Midbrain (tissue), 1 donor: ENCODE results near the gene GPR153.
"Not testable (repeated sequence)": the region's sequence is repeated elsewhere in the genome, so short reads cannot be mapped to it uniquely, and the experiment has no call there.

Source experiments
- DNase-seq: peaks from one replicate; lab custom pipeline; 2025; lab: John Stamatoyannopoulos, UW

Gene GPR153

DNA sequence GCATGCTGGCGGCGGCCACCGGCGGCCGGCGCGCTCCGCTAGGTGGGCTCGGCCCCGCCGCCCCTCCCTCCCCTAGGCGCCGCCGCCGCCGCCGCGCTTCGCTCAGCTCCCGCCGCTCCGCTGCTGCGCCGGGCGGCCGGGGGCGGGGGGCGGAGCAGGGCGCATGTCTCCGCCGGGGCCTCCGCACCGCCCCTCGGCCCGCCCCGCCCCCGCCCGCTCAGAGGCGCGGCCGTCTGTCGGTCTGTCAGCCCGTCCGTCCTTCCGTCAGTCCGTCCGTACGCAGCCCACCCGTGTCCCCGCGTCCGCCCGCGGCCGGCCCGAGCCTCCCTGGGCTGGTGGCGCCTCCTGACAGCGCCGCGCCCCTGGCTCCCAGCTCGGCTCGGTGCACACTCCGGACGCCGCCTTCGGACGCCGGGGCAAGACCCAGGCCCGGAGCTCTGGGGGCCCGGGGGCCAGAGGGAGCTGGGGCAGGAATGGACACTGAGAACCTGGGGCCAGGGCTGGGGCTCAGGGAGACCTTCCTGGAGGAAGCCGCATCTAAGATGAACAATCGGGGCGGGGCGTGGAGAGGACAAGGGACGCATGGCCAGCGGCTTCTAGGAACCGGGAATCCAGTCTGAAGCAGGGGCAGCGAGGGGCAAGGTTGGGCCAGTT lies at the start of gene GPR153:
GPR153 (minus strand) TSS at position 138 of the 654 bp plus-strand sequence. CDS start 6,193 bp downstream, outside the sequence.
- DNase-seq = no peak

DNA sequence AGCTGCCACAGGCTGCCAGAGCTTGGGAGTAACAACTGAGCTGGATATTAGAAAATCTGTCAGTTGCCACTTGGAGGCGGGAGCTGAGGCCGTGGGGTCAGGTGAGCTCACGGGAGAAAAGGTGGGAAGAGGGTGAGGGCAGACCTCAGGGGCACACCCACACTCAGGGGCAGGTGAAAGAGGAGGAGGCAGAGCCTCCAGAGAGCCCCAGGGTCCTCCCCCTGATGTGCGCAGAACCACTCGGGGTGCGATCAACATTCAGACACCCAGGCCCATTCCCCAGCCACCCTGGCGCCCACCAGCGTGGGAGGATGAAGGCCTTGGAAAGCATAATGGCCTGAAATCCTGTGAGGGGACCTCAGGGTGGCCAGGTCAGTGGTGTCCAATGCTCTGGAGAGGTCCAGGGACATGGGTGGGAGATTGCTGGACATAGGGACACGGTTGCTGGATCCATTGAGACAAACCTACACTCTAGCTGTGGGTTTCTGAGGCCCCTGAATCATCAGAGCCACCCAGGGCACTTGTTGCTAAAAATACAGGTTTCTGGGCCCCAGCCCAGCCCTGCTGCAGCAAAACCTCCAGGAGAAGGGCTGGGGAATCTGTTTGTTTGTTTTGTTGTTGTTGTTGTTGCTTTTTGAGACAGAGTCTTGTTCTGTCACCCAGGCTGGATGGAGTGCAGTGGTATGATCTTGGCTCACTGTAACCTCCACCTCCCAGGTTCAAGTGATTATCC lies 49.4 kb upstream of the GPR153 start:
- no peak for DNase-seq

GRCh38 chr1:6309564-6309963 lies 48.7 kb upstream of the GPR153 start:
- DNase-seq = no peak

DNA sequence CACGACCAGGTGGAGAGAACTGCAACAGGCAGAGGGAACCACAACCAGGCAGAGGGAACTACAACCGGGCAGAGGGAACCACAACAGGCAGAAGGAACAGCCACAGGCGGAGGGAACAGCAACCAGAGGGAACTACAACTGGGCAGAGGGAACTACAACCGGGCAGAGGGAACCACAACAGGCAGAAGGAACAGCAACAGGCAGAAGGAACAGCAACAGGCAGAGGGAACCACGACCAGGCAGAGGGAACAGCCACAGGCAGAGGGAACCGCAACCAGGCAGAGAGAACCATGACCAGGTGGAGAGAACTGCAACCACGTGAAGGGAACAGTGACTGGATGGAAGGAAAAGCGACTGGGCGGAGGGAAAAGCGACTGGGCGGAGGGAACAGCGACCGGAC lies 47.6 kb upstream of the GPR153 start:
- no peak for DNase-seq

GRCh38 chr1:6307682-6308081 lies 46.8 kb upstream of the GPR153 start:
- not testable (repeated sequence) for DNase-seq

- DNase-seq = no peak
Measured at GRCh38 chr1:6307099-6307498, 46.2 kb upstream of the GPR153 start.

- DNase-seq = no peak
Measured at GRCh38 chr1:6303397-6304012, 42.6 kb upstream of the GPR153 start.

DNA sequence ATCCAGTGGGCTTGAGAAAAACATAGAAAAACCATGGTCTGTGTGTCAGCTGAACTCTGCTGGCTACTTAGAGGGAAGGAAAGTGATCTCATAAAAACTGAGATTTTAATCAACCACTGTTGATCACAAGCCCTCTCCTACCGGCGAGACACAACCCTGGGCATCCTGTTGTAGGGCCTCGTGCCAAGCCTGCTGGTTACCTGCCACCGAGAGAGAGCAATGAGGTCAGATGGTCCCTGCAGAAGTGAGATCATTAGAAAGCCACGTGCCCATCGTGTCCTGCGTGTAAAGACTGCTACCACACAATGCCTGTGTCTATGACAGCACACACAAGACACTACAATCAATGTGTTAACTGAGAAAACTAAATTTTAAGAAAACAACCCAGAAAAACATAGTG lies 41.7 kb upstream of the GPR153 start:
- no peak for DNase-seq

DNA sequence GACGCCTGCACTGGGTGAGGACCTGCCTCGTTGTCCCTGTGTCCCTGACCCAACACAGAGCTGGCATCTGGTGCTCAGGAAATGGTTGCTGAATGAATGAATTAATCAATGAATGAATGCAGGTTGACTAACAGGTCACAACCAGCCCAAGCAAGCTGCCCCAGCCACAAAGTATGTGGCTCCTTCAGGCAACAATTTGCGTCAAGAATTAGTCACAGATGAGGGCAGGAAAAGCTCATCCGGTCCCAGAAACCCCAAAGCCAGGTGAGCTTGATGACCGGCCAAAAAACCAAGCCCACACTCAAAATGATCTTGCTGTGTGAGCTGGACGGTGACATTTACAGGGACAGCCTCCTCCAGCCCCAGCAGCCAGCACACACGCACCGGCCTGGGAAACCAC lies 40.6 kb upstream of the GPR153 start:
- DNase-seq = no peak

DNA sequence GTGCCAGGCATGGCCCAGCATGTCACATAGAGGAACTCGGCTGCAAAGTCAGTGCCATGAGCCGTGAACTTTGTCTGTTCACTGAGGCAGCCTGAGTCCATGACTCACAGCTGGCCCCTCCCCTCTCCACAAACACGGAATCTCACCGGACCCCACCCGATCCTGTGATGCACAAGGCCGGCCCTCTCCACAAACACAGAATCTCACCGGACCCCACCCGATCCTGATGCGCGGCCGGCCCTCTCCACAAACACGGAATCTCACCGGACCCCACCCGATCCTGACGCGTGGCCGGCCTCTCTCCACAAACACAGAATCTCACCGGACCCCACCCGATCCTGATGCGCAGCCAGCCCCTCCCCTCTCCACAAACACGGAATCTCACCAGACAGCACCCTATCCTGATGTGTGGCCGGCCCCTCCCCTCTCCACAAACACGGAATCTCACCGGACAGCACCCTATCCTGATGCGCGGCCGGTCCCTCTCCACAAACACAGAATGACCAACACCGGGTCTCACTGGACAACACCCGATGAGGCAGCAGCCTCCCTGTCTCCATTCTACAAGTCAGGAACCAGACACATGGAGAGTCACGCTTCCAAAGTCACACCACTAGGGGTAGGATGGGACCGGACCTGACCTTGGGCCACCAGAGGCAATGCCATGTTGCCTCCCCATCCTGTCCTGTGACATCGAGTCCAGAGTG lies 39.6 kb upstream of the GPR153 start:
- DNase-seq = no peak

GRCh38 chr1:6299557-6300165 lies 38.8 kb upstream of the GPR153 start:
- DNase-seq = no peak

DNA sequence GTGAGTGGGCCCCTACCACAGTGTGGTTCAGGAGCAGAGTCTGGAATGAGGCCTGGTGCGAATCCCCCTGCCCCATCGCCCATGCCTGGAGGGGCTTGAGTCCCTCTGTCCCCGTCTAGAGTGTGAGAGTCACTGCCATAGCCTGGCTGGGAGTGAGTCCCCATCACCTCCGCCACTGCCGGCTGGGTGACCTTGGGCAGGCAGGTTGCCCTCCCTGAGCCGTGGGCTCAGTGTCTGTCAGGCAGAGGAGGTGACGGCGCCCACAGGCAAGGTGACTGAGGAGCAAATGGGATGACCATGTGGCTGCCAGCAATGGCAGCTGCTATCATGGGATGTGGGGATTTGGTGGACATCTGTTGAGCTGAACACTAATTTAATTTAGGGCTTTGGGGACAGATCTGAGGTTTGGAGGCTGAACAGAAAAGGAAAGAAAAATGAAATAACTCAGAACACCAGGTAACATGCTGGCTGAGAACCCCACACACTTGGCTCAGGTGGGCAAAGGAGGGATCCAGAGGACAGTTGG lies 38.1 kb upstream of the GPR153 start:
- no peak for DNase-seq

- DNase-seq = no peak
Measured at GRCh38 chr1:6298530-6298929, 37.6 kb upstream of the GPR153 start.

DNA sequence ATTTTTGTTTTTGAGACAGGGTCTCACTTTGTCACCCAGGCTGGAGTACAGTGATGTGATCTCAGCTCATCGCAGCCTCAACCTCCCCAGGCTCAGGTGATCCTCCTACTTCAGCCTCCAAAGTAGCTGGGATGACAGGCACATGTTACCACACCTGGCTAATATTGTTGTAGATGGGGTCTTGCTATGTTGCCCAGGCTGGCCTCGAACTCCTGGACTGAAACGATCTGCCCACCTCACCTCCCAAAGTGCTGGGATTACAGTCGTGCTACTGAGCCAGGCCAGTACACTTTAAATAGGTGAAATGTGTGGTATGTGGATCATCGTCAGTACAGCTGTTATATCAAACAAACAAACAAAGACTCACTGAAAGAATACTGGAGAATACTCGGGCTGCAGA lies 35.0 kb upstream of the GPR153 start:
- DNase-seq = no peak

DNA sequence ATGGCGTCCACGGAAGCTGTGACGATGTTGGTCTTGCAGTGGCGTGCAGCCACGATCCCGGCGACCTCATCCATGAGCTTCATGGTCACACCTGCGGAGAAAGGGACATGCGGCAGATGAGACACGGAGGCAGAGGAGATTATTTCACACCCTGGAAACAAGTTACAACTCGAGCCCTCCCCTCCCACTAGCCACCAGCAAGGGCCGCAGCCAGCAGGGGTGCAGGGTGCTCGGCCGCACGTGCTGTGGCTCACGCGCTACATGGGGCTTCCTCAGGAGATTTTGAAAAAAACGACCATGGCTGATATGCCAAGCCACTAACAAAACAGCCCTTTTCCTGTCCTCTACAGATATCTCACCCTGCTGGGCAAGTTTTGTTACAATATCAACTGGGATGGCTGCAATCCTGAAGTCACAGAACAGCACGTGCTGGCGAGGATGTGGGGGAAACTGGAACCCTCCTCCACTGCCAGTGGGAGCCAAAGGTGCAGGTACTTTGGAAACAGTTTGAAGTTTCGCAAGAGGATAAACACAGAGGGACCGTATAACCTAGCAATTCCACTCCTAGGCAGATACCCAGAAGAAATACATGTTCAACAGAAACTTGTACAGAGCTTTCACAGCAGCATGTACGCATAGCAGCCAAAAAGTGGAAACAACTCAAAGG lies 34.1 kb upstream of the GPR153 start:
- DNase-seq = no peak

GRCh38 chr1:6294080-6294889 lies 33.4 kb upstream of the GPR153 start:
- DNase-seq = no peak

- DNase-seq = no peak
Measured at GRCh38 chr1:6292102-6292501, 31.2 kb upstream of the GPR153 start.

DNA sequence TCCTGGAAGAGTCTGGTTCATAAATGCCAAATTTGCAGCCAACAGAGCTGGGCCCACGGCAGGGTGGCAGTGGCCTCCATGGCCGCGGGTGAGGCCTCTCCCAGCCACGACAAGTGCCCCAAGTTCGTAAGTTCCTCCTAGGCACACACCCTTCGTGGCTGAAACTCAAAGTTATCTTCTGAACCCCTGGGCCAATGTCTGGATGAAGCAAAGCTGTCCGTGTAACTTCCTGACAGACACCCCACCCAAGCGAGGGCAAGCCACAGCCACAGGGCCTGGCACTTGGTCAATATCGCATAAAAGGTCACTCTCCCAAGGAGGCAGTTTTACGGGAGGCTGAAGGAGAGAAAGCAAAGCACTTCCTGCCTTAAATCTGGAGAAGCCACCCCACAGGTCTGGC lies 27.8 kb upstream of the GPR153 start:
- no peak for DNase-seq

GRCh38 chr1:6288026-6288425 lies 27.1 kb upstream of the GPR153 start:
- DNase-seq = no peak

DNA sequence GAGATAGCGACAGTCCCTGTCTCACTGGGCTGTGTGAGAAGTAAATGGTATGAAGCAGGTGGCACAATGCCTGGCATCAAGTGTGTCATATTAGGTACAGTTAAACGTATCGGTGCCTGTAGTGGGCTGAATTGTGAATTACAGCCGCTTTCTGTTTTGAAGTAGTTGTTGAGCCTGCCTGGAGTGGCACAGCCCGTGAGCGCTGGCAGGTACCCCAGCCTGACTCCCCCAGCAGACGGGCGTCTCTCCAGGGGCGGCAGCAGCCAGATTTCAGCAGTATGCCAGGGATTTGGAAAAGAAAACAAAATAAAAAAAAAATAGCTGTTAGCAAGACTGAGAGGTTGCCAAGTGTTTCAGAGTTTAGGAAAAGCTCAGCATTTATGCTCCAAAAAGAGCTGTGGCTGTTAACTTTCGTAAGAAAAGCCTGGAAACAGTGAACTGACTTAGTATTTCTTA lies 26.6 kb upstream of the GPR153 start:
- peak; percentile 65 for DNase-seq
